GM12892 (cell line): ENCODE measurements around the gene RASSF4.

ENCODE experiments used
- POLR2A ChIP-seq: IDR thresholded peaks from 2 replicates; pipeline ENCODE4 v1.6.1; 2011; ENCODE audit warnings: low read depth, low read length, control low read depth
- POLR2AphosphoS5 ChIP-seq: IDR thresholded peaks from 2 replicates; pipeline ENCODE4 v1.6.1; 2011; ENCODE audit warnings: low read depth, low read length, control low read depth

- no peak for TF ChIP-seq POLR2AphosphoS5
- TF ChIP-seq POLR2A = no peak
Measured at GRCh38 chr10:44986670-44987069, 27.1 kb downstream of the RASSF4 start.
